ENCODE results near the gene RSBN1.
"Not testable (repeated sequence)": the region's sequence is repeated elsewhere in the genome, so short reads cannot be mapped to it uniquely, and the experiment has no call there.

The RSBN1 gene

GRCh38 chr1:113721010-113721409 is 91.3 kb downstream of the RSBN1 start:
- no peak for TF ChIP-seq EZH2 (IDR thresholded peaks at IDR 0.05)
- TF ChIP-seq POLR2AphosphoS5 (IDR thresholded peaks at IDR 0.05; ENCODE audit: borderline replicate concordance, low read depth, low read length), result no peak
- TF ChIP-seq FOXP2 (optimal IDR thresholded peaks at IDR 0.05; ENCODE audit: control extremely low read depth, extremely low read length, insufficient read depth), result no peak

GRCh38 chr1:113718621-113719020 is 93.7 kb downstream of the RSBN1 start:
- H3K9ac ChIP-seq (ENCODE audit: insufficient read length); H3K4me3 ChIP-seq; H3K27ac ChIP-seq; DNase-seq (ENCODE audit: low read depth, low spot score); H3K9me3 ChIP-seq (ENCODE audit: low read depth, low read length): not testable (repeated sequence)
- peaks cover 43% of the 10 kb centered on the region; the same call in 1 of the 2 replicates for H3K36me3 ChIP-seq (ENCODE audit: insufficient read depth, low read length)

More at GRCh38 chr1:113721010-113721409, 91.3 kb downstream of the RSBN1 start:
- DNase-seq (ENCODE audit: low read depth, low spot score), result no peak
- Histone ChIP-seq H3K9ac (ENCODE audit: insufficient read length) (no peak overlapping the region), H3K4me3 (no peak overlapping the region), H3K36me3 (ENCODE audit: insufficient read depth, low read length) (peaks cover 52% of the 10 kb centered on the region; the same call in 1 of the 2 replicates), H3K27ac (no peak overlapping the region), H3K9me3 (ENCODE audit: low read depth, low read length) (peaks cover 5% of the 10 kb centered on the region; the same call in 1 of the 2 replicates)

- not testable (repeated sequence) for H3K27ac ChIP-seq; H3K9me3 ChIP-seq (ENCODE audit: low read depth, low read length); H3K4me3 ChIP-seq; H3K9ac ChIP-seq (ENCODE audit: insufficient read length); DNase-seq (ENCODE audit: low read depth, low spot score)
- peaks cover 38% of the 10 kb centered on the region; the same call in 1 of the 2 replicates for H3K36me3 ChIP-seq (ENCODE audit: insufficient read depth, low read length)
These were observed 94.8 kb downstream of the RSBN1 start for GRCh38 chr1:113717506-113717905.

- TF ChIP-seq FOXP2 (optimal IDR thresholded peaks at IDR 0.05; ENCODE audit: control extremely low read depth, extremely low read length, insufficient read depth) (no peak), EZH2 (IDR thresholded peaks at IDR 0.05) (no peak), POLR2AphosphoS5 (IDR thresholded peaks at IDR 0.05; ENCODE audit: borderline replicate concordance, low read depth, low read length) (no peak)
- H3K9ac ChIP-seq (ENCODE audit: insufficient read length), result no peak overlapping the region
- no peak overlapping the region for H3K27ac ChIP-seq
- peaks cover 21% of the 10 kb centered on the region for H3K36me3 ChIP-seq (ENCODE audit: insufficient read depth, low read length)
- H3K9me3 ChIP-seq (ENCODE audit: low read depth, low read length), result no peaks in the 10 kb centered on the region
- H3K4me3 ChIP-seq, result no peak overlapping the region
- DNase-seq (ENCODE audit: low read depth, low spot score), result no peak
These were observed 97.5 kb downstream of the RSBN1 start for GRCh38 chr1:113714606-113715269.
